ENCODE results near the gene FNBP1L.

DNA sequence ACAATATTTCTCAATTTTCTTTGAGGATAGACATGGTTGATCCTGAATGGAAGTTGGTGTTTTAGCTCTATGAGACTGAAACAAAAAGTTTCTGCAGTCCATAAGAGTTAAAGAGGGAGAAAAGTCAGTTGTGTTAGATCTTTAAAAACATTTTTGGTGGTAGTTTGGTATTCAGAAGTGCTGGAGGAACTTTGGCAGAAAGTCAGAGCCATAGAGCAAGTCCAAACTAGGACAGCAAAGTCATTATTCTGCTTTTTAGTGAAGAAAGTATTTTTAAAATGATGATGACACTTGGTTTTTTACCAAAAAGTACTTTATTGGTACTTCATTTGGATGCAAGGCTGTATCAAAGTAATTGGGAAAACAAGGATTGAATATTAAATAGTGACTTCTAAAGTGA is 41.8 kb downstream of the FNBP1L start:
- TF ChIP-seq, protein P1, sequence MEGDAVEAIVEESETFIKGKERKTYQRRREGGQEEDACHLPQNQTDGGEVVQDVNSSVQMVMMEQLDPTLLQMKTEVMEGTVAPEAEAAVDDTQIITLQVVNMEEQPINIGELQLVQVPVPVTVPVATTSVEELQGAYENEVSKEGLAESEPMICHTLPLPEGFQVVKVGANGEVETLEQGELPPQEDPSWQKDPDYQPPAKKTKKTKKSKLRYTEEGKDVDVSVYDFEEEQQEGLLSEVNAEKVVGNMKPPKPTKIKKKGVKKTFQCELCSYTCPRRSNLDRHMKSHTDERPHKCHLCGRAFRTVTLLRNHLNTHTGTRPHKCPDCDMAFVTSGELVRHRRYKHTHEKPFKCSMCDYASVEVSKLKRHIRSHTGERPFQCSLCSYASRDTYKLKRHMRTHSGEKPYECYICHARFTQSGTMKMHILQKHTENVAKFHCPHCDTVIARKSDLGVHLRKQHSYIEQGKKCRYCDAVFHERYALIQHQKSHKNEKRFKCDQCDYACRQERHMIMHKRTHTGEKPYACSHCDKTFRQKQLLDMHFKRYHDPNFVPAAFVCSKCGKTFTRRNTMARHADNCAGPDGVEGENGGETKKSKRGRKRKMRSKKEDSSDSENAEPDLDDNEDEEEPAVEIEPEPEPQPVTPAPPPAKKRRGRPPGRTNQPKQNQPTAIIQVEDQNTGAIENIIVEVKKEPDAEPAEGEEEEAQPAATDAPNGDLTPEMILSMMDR (IDR thresholded peaks at IDR 0.05), result no peak
- no peak for TF ChIP-seq POLR2A (IDR thresholded peaks at IDR 0.05)

Measured in right lobe of liver (tissue), 4 donors.